Activated CD4-positive, alpha-beta T cell treated with anti-CD3 and anti-CD28 coated beads, Interleukin-10, Interleukin-2, amounts not matched to agents 100 ng/mL and 50 ng/mL, durations not matched to agents 16 hours and 8 hours (primary cell): Measurements from ENCODE around the gene SPRN.
"Not testable (repeated sequence)": the region's sequence is repeated elsewhere in the genome, so short reads cannot be mapped to it uniquely, and the experiment has no call there.

Source experiments
- DNase-seq: peaks from one replicate; pipeline ENCODE4 v3.0.0-alpha.2; 2020

SPRN gene

DNA sequence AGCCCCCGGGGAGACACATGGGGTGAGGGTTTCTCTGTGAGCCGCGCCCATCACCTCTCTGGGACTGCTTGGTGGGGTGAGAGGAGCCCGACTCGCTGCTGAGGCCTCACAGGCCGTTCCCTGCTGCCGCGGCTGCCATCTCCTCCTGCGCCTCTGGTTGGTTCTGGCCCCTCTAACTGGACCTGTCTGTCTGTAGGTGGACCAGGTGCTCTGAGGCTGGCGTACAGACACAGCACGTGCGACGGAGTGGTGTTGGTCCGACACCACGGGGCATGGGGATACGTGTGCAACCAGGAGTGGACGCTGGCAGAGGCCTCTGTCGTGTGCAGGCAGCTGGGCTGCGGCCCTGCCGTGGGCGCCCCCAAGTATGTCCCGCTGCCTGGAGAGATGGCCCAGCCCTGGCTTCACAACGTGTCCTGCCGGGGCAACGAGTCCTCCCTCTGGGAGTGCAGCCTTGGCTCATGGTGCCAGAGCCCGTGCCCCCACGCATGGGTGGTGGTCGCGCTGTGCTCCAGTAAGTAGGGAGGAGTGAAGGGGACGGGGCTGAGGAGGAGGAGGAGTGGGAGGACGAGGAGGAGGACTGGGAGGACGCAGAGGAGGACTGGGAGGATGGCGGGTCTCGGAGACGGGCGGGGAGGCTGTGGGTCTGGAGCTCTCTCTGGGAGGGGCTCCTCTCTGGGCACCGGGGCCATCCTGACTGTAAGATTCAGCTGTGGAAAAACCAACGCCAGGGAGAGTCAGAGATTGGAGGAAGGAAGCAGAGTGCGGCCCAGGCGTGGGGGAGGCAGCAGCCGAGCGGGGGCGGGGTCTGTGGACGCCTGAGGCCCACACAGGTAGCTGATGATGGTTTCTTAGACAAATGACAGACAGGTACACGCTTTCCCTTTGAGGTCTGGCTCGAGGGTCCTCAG is 31.9 kb upstream of the SPRN start:
- no peak for DNase-seq

- no peak for DNase-seq
Observed at GRCh38 chr10:133455611-133456031, 31.2 kb upstream of the SPRN start.

DNA sequence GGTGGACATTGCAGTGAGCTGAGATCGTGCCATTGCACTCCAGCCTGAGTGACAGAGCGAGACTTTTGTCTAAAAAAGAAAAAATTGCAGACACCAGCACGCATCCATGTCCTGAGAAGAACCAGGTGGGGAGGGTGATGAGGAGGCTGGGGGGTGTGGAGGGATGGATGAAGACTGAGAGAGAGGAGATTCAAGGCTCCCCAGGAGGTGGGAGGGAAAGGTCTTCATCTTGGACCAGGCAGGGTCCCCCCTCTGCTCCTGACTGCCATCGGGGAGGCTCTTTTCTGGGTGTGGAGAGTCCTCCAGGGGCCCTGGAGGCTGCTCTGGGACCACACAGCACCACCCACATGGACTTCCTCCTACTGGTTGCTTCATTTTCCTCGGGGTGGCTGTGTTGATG is 30.8 kb upstream of the SPRN start:
- no peak for DNase-seq

DNA sequence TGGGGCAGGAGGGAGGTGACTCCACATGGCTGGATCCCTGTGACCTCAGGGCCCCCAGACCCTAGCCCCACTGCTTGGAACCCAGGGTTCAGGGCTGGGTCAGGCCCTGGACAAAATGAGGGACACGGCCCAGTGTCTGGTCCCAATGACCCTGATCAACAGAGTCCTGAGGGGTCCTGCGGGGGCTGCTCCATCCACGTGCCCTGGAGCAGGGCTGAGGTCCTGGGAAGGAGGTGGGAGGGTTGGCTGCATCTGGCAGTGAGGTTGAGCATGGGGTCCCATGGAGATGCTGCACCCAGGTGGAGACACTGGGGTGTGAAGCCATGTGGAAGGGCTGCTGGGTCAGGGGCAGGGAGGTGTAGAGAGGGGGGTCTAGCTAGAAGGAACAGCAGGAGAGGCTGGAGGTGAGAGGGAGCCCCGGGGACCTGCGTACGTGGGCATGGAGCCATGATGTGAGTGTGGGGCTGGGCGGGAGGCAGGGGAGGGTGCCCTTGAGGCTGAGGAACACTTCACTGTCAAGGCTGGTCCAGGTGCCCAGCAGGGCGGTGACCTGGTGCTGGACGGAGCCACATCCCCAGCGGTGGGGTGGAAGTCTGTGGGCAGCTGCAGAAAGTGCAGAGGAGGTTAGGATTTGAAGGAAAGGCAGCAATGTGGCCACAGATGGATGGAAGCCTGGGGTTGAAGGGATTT is 29.9 kb upstream of the SPRN start:
- no peak for DNase-seq

DNA sequence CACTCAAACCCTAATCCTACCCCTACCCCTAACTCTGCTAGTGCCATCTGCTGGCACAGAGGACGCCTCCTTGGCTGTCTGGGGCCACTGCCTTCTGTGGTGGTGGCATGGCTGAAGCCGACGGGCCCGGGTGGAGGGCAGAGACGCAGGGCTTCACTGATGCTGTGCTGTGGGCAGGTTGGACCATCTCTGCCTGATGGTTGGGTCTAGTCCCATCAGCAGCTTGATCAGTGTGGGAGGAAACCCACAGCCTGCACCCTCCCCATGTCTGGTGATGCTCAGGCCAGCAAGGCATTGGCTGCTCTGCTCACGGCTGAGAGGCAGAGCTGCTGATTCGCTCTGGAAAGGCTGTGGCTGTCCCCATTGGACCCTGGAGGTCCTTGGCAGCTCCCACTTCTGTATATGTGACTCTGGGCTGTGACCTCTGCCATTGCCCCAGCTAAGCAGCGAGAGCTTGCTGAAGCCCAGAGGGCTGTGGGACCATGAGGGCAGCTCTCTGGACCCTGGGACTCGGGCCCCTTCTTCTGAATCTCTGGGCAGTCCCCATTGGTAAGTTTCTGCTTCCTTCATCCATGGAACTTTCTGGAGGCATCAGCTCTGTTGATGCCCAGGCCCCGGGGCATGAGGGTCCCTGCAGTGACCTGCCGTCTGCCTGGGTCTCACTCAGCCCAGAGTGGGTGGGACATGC is 29.2 kb upstream of the SPRN start, which contains the start of gene SCART1:
TSS of gene SCART1 (plus strand) at position 430 of the 688 bp plus-strand sequence. CDS start at position 483, 53 bp downstream.
- DNase-seq, result peak; percentile 47

- no peak for DNase-seq
Observed at GRCh38 chr10:133452453-133452852, 28.0 kb upstream of the SPRN start.

GRCh38 chr10:133451346-133451745 is 26.9 kb upstream of the SPRN start:
- no peak for DNase-seq

GRCh38 chr10:133448120-133448519 is 23.7 kb upstream of the SPRN start:
- no peak for DNase-seq

- DNase-seq, result no peak
Observed at GRCh38 chr10:133446979-133447378, 22.6 kb upstream of the SPRN start.

DNA sequence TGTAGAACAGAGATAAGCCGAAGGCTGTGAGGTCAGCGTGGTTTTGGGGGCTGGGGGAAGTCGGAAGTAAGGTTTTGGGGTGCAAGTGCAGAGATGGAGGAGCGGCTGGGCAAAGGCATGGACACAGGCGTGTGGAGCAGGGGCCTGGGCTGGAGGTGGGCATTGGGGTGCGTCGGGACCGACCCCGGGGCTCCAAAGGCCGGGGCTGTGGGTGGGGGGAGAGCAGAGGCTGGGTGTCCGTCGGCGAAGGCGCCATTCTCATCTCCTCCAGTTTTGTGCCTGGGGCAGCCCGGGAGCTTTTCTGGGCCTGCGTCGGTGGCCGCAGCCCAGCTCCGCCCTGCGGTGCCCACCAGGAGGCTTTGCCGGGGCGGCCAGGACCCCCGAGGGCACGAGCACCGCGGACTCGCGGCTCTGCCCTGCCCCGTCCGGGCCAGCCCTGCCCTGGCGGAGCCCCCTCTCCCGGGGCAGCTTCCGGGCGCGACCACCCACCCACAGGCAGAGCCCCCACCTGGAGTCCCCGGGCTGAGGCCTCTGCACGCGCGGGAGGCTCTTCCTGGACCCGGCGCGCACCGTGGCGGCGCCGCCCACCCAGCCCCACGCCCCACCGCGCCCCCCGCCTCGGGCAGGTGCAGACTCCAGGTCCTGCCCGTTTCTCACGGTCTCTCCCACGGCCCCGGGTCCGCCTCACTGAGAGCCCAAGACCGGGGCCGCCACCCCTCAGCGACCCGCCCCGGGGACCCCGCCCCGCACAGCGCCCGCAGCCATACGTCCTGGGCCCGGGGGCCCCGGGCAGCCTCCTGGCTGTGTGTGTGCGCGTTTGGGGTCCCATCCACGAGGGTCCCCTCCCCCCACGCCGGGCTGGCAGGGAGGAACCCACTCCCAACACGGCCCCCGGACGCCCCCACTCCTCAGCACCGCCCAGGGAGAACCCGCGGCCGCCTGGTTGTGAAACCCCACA is 21.6 kb upstream of the SPRN start:
- DNase-seq, result no peak

DNA sequence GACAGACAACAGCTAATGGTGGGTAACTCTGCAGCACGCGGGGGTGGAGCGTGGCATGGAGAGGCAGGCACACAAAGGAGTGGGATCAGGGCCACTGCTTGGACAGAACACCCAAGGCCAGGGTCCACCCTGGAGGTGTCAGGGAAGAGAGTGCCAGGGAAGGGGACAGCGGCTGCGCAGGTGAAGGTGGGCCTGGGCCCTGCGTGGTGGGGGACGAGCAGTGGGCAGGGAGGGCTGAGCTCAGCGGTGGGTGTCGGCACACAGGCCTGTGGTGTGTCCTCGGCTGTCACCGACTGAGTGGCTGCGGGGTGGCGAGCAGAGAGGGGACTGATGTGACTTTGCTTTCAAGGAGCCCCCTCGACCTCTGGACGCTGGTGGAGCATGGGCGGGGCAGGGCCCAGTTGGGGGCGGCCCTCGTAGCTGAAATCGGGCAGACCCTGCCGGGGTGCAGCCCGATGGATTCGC is 20.9 kb upstream of the SPRN start:
- DNase-seq, result no peak

DNA sequence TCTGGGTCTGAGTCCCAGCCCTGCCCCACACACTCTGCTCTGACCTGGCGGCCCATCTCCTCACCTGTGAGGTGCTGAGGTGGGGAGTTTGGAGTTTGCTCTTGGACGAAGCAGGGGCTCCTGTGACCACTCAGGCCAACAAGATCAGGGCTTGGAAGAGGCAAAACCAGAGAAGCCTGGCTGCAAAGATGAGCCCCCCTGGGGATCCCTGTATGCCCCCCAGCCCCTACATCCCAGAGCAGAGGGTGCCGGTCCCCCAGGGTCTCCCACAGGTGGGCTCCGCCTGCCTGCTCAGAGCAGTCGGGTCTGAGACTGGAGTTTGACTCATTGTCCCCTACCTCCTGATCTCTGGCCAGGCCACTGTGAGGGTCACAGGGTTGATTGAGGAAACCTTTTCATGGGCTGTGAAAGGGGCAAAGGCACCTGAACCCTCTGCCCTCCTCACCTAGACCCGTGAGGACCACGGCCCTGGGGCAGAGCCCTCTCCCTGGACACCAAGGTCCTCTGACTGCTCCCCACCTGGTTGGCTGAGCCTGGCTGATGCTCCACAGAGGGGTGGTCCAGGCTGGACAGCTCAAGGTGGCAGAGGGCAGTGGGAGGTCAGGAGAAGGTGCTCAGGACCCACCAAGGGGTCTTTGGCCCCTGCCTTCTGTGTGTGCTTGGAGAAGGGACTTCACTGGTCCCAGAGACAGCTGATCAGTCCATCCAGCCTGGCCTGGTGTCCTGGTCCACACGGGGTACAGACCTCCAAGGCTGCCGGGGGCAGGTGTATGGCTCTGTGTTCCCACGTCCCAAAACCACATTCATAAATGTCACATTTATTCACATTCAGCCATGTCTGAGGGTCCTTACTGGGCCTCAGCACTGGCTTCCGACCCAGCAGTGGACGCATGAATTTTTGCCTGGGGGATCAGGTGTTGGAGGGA is 20.2 kb upstream of the SPRN start:
- no peak for DNase-seq

DNA sequence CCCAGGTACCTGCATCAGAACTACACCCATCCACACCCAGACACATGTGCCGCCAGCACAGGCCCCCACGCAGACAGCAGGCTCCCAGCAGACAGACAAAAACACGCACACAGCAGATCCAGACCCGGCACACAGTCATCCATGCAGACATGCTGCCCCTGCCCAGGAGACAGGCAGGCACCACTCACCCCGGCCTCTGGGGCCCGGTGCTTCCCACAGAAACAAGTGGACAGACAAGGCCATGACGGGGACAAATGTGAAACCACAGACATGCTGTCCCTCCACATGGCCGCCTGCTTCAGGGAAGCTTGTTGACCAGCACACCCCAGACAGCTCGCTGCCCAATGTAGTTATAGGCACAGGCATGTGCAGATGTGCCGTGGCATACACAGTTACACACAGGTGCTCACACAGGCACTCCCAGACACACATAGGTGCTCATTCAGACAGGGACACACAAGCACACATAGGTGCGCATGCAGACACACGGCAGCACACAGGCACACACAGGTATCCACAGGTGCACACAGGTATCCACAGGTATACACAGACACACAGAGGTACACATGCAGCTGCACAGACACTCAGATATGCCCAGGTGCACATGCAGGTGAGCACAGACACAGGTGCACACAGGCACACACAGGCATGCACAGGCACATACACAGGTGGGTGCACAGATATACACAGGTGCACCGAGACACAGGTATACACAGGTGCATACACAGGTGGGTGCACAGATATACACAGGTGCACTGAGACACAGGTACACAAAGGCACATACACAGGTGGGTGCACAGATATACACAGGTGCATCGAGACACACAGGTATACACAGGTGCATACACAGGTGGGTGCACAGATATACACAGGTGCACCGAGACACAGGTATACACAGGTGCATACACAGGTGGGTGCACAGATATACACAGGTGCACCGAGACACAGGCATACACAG is 18.8 kb upstream of the SPRN start:
- no peak for DNase-seq

DNA sequence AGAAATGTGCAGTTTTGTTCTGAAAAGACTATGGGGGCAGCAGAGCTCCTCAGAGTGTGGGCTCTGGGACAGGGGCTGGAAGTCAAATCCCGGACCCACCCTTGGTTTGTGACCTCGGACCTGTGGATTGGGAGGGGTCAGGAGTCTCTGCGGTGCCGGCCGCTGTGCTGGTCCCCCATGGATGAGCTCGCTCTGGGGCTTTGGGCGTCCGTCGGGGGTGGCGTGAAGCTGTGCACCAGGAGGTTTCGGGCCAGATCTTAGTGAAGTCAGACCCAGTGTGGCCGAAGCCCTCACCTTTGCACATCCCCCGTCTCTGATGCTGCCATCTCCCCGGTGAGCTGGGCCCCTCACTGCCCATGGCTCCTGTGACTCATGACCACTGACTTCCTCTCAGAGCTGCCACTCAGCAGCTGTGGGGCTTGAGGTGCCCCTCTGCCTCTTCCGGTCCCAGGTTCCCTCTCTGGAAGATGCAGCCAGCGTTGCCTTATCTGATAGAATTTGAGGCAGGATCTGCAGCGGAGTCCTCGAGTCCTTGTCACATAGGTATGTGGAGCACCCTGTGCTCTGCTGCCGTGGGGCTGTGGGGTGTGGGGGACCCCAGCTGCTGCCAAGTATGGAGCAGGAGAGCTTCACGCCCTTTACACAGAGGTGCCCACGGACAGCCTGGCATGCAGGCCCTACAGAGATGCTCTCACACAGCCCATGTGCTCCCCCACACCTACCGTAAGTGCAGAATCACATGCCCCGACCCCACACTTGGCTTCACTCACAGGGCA is 18.0 kb upstream of the SPRN start:
- DNase-seq, result peak; percentile 65

DNA sequence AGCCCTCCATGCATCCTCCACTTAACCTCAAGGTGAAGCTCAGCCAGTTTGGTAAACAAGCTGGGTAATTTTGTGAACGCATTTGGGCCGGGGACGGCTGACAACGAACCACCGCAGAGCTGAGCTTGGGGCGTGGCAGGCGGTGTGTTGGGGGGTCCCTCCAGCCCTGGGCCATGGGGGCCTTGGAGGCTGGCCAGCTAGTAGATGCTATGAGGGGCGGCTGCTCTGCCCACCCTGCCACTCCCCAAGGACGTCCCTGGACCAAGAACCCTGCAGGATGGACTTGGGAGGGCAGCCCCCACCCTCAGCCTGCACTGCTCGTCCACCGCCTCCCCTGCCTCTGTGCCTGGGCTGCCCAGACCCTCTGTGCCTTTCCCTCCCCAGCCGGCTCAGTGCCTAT is 17.4 kb upstream of the SPRN start:
- DNase-seq, result no peak

GRCh38 chr10:133441356-133441755 is 16.9 kb upstream of the SPRN start:
- not testable (repeated sequence) for DNase-seq

- DNase-seq, result no peak
Observed at GRCh38 chr10:133440633-133441285, 16.3 kb upstream of the SPRN start.
